Thyroid gland (tissue), 4 donors: ENCODE measurements around the gene NBDY.

ENCODE experiments used
- CTCF ChIP-seq, 6 experiments: fragments of 200-600 bp in 3 of 6; fragments of 450-650 bp in 3 of 6; sonication (generic) in 3 of 6; IDR thresholded peaks; one replicate each; pipeline ENCODE4 v1.5.1; 2016 to 2019; ENCODE audit warnings: antibody characterized with exemption in 6 of 6, mild to moderate bottlenecking in 2 of 6, inconsistent platforms in 1 of 6, moderate library complexity in 1 of 6
- POLR2A ChIP-seq, 2 donors: fragments of 450-650 bp; IDR thresholded peaks; one replicate each; pipeline ENCODE4 v1.6.1; 2017; ENCODE audit warnings: antibody characterized with exemption in 2 of 2, mild to moderate bottlenecking in 2 of 2, moderate library complexity in 1 of 2

GRCh38 chrX:56744996-56745395, 16.0 kb downstream of the NBDY start:
- TF ChIP-seq POLR2A (IDR thresholded peaks at IDR 0.05) (no peak), CTCF (IDR thresholded peaks at IDR 0.05) (no peak)
